Liver (tissue), 3 donors: Measurements from ENCODE around the gene GPM6B.

Experiments used
- ATF3 ChIP-seq: IDR thresholded peaks from 2 replicates; pipeline ENCODE4 v1.6.1; 2016; ENCODE audit warnings: antibody characterized with exemption
- JUND ChIP-seq, 2 donors: IDR thresholded peaks; 2 replicates each; pipeline ENCODE4 v1.6.1; 2016; ENCODE audit warnings: antibody characterized with exemption in 2 of 2
- RAD21 ChIP-seq, 2 donors: IDR thresholded peaks; 2 replicates each; pipeline ENCODE4 v1.6.1; 2016; ENCODE audit warnings: antibody characterized with exemption in 2 of 2, mild to moderate bottlenecking in 2 of 2
- TF ChIP-seq, protein P1 (sequence below): fragments of 150-350 bp; IDR thresholded peaks from 2 replicates; pipeline ENCODE4 v1.5.1; 2017; ENCODE audit warnings: improper control_type of control experiment, low read depth, low read length; ENCODE audit not compliant: missing input control
- donor health status: healthy.
- donor health status: healthy.

DNA sequence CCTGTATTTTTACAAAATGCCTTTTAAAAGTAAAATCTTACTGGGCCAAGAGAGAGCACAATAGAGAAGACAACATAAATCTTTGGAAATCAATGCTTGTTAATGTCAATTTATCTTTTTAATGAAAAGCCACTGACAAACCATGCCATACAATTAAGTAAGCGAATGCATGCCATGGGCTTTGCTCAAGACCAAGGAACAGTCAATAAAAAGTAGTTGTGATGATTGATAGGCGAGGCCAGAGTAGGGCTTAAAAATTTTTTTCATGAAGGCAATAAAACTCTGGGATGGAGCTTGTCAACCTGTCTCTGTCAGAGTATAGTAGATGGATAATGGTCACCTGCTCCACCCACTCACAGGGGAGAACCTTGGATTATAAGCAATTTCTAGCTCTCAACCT is 17.5 kb upstream of the GPM6B start:
- TF ChIP-seq, protein P1, sequence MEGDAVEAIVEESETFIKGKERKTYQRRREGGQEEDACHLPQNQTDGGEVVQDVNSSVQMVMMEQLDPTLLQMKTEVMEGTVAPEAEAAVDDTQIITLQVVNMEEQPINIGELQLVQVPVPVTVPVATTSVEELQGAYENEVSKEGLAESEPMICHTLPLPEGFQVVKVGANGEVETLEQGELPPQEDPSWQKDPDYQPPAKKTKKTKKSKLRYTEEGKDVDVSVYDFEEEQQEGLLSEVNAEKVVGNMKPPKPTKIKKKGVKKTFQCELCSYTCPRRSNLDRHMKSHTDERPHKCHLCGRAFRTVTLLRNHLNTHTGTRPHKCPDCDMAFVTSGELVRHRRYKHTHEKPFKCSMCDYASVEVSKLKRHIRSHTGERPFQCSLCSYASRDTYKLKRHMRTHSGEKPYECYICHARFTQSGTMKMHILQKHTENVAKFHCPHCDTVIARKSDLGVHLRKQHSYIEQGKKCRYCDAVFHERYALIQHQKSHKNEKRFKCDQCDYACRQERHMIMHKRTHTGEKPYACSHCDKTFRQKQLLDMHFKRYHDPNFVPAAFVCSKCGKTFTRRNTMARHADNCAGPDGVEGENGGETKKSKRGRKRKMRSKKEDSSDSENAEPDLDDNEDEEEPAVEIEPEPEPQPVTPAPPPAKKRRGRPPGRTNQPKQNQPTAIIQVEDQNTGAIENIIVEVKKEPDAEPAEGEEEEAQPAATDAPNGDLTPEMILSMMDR, result no peak
- TF ChIP-seq RAD21 (IDR thresholded peaks at IDR 0.05) (no peak), ATF3 (no peak), JUND (IDR thresholded peaks at IDR 0.05) (no peak)
